ENCODE results near the gene PNMA8B.

Gene PNMA8B

DNA sequence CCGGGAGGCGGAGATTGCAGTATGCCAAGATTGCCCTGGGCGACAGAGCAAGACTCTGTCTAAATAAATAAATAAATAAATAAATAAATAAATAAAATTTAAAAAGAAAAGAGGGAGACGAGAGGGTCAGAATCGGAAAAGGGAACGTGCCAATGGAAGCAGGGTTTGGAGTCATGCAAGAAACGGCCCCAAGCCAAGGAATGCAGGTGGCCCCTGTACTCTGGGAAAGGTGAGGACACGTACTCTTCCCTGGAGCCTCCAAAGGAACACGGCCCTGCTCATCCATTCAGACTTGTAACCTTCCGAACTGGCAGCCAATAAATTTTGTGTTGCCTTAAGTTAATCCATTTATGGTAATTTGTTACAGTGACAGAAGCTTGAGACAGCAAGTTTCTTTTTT, 47.1 kb downstream of the PNMA8B start:
- no peak for TF ChIP-seq CTCF (IDR thresholded peaks at IDR 0.05; ENCODE audit: low read length, missing control alignments)
- DNase-seq (ENCODE audit: low read depth), result no peak
- no peak overlapping the region for H3K4me3 ChIP-seq (replicated peaks; ENCODE audit: low read depth, low read length)

DNA sequence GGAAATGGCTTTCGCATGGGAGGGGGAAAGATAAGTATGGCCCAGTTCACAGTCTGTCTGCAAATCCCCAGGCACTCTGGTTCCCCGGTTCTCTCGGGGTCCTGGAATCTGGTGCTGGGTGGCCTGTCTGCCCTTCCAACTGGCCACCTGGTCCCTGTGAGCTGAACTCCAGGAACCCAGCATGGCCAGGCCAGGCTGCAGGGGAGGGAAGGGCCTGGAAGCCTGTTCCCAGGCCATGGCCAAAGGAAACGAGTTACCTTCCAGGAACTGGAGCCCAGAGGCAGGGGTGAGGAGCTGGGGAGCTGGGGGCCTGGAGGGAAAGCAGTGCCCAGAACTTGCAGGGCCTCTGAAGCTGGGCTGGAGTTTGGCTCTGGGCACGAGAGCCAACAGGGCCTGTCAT, 47.8 kb downstream of the PNMA8B start:
- no peak overlapping the region for H3K4me3 ChIP-seq (replicated peaks; ENCODE audit: low read depth, low read length)
- no peak for TF ChIP-seq CTCF (IDR thresholded peaks at IDR 0.05; ENCODE audit: low read length, missing control alignments)
- DNase-seq (ENCODE audit: low read depth), result no peak

GRCh38 chr19:46447006-46447405, 48.7 kb downstream of the PNMA8B start:
- H3K4me3 ChIP-seq (replicated peaks; ENCODE audit: low read depth, low read length), result no peak overlapping the region
- no peak for DNase-seq (ENCODE audit: low read depth)
- no peak for TF ChIP-seq CTCF (IDR thresholded peaks at IDR 0.05; ENCODE audit: low read length, missing control alignments)

- no peak overlapping the region for H3K4me3 ChIP-seq (replicated peaks; ENCODE audit: low read depth, low read length)
- no peak for DNase-seq (ENCODE audit: low read depth)
- no peak for TF ChIP-seq CTCF (IDR thresholded peaks at IDR 0.05; ENCODE audit: low read length, missing control alignments)
Observed at GRCh38 chr19:46446021-46446420, 49.6 kb downstream of the PNMA8B start.

DNA sequence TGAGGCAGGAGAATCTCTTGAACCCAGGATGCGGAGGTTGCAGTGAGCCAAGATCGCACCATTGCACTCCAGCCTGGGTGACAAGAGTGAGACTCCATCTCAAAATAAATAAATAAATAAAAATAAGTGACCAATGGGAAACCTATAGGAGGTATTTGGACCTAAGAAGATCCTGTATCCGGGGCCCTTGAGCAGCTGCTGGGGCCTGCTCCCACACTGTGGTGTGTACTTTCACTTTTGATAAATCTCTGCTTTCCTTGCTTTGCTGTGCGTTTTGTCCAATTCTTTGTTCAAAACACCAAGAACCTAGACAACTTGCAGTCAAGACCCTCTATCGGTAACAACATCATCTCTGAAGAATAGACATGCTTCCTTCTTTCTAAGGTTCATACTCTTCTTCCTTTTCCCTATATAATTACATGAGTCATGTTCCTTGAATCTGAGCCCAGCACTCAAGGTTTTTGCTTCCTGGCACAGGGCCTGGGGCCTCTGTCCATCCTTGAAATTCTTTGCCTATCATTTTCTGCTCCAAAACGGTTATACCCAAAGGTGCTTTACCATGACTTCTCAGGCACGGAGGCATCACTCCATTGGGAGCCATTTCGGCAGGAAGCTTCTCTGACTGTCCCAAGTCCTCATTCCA, 52.7 kb downstream of the PNMA8B start:
- DNase-seq (ENCODE audit: low read depth), result peak; percentile 81
- no peak overlapping the region for H3K4me3 ChIP-seq (replicated peaks; ENCODE audit: low read depth, low read length)
- no peak for TF ChIP-seq CTCF (IDR thresholded peaks at IDR 0.05; ENCODE audit: low read length, missing control alignments)

DNA sequence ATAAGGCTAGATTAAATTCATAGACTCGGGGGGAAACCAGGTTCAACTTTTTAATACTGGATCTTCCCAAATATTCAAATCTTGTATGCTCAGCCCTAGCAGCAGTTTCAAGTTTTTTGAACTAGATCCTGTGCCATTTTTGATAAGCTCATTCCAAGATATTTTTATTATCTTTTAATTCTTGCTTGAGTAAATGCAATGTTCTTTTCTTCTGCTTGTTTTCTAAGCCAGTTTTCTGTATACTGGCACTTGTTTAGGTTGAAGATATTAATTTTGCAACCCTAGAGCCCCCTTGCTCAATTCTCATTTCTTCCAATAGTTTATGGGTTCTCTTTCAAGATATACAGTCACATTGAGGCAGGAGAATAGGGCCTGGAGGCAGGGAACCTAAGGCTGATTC, 53.8 kb downstream of the PNMA8B start:
- no peak for TF ChIP-seq CTCF (IDR thresholded peaks at IDR 0.05; ENCODE audit: low read length, missing control alignments)
- H3K4me3 ChIP-seq (replicated peaks; ENCODE audit: low read depth, low read length), result no peak overlapping the region
- peak; percentile 23 for DNase-seq (ENCODE audit: low read depth)

Measured in fibroblast of pulmonary artery (primary cell).